ENCODE measurements around the gene NAGLU.
"Not testable (repeated sequence)": the region's sequence is repeated elsewhere in the genome, so short reads cannot be mapped to it uniquely, and the experiment has no call there.

NAGLU gene

DNA sequence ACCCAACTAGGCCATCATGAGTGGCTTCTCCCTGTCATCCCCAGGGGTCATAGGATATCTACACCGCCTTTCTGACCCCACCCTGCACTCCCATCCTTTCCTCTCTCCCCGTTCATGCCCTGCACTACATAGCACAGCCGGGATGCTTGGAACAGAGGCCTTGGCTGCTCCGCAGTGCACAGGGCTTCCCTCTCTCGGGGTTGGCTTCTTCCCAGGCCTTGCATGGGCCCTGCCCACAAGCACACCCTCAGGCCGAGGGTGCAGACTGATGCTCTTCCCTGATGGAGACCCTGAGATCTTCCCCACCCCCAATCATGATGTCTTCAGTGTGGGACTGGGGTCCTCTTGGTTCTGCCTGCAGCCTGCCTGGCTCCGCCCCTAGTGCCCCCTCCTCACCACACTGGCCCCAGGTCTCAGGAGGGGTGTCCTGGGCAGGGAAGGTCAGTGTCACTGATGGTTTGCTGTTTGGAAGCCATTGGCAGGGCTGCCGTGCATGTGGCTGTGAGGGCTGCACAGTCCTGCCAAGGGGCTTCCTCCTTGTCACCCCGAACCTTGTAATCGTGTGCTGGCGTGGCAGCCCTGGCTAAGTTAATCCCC, 14.3 kb upstream of the NAGLU start:
- DNase-seq, result no peak

DNA sequence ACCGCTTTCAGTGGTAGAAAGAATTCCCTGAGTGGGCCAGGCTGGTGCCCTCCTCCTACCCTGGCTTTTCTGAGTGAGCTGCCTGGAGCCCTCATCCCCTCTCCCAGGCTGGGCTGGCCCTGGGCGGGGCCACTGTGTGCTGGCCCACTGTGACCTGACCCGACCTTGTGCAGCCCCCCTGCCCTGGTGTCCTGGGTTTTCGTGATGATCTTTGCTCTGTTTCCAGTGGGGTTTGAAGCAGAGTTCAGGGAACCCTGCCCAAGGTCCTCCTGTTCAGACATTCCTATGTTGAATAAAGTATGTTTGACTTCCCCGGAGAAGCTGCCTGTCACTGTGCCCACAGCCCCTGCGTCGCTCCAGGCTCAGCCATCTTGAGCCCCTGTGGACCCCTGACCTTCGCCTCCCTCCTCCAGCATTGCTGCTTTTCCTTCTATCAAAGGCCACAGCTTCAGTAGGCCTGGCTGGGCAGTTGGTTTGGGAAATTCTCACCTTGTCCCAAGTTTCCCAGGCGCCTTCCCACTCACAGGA, 13.7 kb upstream of the NAGLU start:
- DNase-seq, result no peak

DNA sequence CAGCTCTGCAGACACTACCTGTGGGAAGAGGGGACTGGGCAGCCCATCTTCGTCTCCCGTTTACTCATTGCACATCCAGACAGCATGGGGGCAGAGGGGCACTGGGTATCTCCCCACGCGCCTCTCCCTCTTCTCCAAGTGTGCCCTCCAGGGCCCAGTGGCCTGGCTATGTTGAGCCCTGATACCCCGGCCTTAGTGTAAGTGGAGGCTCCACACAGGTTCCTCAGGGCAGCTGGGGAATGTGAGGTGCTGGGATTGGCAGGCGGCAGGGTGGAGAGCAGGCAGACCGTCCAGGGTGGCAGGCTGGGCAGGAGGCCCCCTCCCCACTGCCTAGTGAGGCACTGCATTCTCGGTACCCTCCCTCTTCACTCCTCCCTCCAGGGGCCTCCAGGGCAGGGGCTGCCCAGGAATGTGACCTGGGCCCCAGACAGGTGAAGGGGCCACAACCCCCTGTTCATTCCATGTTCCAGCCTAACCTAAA, 13.2 kb upstream of the NAGLU start:
- no peak for DNase-seq

DNA sequence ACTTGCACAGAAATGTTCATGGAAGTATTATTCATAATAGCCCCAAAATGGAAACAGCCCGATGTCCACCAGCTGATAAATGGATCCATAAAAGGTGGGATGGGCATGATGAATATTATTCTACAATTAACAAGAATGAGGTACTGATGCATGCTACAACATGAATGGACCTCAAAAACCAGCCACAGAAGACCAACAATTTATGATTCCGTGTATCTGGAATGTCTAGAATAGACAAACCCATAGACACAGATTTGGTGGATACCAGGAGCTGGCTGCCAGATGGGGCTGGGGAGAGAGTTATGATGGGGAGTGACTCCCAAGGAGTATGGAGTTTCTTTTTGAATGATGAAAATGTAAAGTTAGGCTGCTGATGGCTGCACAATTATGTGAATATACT, 10.8 kb upstream of the NAGLU start:
- DNase-seq, result no peak

DNA sequence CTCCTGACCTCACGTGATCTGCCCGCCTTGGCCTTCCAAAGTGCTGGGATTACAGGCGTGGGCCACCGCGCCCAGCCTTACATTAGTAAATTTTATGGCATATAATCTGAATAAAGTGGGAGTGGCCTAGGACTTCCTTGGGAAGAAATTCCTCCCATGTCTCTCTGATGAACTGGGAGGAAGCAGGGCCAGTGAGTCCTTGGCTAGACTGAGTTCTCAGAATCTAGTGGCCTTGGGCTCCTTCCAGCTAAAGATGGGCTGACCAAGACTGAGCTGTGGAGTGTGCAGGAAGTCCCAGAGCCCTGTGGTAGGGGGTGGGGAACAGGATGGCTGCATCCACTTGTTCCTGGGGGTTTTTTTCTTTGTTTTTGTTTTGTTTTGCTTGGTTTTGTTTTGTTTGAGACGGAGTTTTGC, 10.0 kb upstream of the NAGLU start:
- DNase-seq, result no peak

DNA sequence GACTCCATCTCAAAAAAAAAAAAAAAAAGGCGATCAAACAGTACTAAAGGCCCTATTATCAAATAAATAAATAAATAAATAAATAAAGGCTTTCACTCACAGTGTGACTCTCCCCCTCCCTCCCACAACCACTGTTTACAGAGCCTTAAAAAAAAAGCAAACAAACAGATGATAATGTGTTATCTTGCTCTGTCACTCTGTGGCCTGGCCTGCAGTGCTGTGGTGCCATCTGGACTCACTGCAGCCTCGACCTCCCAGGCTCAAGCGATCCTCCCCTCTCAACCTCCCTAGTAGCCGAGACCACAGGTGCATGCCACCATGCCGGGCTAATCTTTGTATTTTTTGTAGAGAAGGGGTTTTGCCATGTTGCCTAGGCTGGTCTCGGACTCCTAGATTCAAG, 8.1 kb upstream of the NAGLU start:
- no peak for DNase-seq

DNA sequence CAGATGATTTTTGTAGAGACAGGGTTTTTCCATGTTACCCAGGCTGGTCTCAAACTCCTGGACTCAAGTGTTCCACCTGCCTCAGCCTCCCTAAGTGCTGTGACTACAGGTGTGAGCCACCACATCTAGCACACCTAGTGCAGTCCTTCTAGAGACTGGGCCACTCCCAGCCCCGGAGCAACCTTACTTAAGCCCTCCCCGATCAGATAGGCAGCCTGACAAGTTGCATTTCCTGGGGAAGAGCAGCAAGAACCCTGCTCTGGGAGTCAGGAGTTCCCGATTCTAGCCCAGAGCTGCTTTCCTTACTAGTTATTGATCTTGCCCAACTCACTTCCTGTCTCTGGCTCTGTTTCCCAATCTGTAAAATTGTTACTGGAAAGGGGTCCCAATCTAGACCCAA, 7.0 kb upstream of the NAGLU start:
- no peak for DNase-seq

DNA sequence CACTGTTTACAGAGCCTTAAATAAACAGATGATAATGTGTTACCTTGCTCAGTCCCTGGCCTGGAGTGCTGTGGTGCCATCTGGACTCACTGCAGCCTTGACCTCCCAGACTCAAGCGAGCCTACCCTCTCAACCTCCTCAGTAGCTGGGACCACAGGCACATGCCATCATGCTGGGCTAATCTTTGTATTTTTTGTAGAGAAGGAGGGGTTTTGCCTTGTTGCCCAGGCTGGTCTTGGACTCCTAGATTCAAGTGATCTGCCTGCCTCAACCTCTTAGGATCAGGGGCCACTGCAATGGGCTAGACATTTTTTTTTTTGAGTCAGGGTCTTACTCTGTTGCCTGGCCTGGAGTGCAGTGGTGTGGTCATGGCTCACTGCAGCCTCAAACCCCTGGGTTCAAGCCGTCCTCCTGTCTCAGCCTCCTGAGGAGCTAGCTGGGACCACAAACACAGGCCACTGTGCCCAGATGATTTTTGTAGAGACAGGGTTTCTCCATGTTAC, 5.0 kb upstream of the NAGLU start:
- DNase-seq, result no peak

DNA sequence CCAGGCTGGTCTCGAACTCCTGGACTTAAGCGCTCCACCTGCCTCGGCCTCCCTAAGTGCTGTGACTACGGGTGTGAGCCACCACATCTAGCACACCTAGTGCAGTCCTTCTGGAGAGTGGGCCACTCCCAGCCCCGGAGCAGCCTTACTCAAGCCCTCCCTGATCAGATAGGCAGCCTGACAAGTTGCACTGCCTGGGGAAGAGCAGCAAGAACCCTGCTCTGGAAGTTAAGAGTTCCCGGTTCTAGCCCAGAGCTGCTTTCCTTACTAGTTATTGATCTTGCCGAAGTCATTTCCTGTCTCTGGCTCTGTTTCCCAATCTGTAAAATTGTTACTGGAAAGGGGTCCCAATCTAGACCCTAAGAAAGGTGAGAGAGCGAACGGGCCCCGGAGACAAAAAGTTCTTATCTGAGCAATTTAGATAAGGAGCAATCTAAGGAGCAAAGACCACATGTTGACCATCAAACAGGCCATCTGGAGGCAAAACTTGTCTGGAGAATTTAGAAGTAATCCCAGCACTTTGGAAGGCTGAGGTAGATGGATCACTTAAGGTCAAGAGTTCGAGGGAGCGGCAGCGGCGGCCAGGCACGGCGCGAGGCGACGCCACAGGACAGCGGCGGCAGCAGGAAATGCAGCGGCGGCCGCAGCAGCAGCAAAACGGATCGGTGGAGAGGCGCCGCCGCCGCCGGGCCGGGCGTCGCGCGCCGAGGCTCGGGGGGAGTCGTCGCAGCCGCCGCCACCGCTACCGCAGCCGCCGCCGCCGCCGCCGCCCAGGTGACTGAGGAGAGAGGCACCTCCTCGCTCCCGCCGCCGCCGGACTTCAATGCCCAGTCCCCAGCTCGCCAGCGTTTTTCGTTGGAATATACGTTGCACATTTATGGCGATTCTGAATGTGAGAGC, 4.3 kb upstream of the NAGLU start:
- DNase-seq, result no peak

DNA sequence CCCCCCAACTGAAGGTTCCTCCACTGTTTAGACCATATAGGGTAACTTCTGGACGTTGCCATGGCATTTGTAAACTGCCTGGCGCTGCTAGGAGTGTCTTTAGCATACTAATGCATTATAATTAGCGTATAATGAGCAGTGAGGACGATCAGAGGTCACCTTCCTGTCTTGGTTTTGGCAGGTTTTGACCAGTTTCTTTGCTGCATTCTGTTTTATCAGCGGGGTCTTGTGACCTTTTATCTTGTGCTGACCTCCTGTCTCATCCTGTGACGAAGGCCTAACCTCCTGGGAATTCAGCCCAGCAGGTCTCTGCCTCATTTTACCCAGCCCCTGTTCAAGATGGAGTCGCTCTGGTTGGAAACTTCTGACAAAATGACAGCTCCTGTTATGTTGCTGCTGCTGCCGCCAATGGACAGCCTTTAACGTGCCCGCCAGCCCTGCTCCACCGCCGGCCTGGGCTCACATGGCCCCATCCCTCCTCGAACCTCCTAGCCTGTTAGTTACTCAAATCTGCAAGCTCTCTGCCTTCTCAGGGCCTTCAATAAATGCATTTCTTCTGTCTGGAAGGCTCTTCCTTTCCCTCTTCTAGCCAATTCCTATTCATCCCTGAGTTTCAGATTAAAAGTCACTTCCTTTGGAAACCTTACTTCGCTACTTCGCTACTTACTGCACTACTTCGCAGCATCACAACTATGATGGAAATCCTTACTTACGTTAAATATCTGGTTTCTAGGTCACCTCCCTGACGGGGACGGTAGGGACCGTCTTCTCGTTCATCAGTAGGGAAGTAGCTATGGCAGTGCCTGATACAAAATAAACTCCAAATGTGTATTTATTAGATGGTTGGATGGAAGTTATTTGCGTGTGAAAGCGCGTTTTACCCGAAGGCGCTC, 640 bp upstream of the NAGLU start:
- no peak for DNase-seq

DNA sequence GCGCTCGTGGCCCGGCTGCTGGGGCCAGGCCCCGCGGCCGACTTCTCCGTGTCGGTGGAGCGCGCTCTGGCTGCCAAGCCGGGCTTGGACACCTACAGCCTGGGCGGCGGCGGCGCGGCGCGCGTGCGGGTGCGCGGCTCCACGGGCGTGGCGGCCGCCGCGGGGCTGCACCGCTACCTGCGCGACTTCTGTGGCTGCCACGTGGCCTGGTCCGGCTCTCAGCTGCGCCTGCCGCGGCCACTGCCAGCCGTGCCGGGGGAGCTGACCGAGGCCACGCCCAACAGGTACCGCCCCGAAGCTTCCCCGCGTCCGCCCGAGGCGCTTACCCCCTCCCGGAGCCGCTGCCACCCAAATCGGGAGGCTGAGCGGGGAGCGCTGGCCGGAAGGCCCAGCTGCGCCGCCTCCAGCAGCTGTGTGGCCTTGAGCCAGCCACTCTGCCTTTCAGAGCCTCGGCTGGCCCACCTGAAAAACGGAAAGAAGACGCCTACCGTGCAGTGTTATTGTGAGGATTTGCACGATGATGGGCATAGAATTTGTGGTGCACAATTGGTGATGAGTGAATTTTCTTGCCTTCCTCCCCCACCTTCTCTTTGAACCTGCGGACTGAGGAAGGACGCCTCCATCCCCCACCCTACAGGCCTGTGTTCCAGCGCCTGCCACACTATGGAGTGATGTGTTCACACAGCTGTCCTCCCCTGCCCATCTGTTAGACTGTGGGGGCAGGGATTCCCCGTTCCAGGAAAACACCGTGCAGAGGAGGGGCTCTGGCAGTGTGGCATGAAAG, 523 bp downstream of the NAGLU start:
- DNase-seq, result peak; percentile 66

DNA sequence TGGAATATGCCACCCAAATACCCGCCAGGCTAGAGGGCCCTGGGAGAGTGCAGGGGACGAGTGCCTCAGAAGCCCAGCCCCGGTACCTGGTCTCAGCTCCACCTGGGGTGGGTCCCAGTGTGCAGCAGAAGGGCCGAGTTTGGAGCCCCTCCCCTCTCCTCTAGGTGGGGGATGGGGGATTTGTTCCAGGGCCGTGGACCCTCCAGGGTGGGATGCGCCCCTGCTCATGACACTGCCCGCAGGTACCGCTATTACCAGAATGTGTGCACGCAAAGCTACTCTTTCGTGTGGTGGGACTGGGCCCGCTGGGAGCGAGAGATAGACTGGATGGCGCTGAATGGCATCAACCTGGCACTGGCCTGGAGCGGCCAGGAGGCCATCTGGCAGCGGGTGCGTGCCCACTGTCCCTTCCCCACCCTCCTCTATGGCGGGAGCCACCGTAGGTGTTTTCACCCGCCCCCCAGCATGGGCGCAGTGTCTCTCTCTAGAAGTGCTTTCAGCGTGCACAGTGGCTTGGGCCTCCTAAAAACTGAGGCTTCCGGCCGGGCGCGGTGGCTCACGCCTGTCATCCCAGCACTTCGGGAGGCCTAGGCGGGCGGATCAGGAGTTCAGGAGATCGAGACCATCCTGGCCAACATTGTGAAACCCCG, 1.2 kb downstream of the NAGLU start:
- no peak for DNase-seq

DNA sequence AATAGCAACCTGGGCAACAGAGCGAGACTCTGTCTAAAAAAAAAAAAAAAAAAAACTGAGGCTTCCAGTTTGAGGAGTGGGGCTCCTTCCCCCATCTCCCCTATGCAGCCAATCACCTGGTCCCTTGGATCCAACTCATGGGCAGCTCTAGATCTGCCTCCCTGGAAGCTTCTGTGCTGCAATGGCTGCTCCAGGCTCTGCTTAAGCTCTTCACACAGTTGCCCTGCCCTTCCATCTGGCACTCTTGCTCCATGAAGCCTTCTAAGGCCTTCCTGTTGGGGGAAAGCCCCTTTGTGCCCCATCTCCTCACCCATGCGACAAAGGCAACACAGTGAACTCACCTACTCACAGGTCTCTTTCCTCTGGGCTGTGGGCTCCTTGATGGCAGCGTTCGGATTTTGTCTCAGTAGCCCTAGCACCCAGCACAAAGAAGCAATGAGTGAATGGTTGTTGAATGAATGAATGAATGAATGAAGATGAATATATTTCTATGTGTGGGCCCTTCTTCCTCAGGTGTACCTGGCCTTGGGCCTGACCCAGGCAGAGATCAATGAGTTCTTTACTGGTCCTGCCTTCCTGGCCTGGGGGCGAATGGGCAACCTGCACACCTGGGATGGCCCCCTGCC, 1.9 kb downstream of the NAGLU start:
- no peak for DNase-seq

DNA sequence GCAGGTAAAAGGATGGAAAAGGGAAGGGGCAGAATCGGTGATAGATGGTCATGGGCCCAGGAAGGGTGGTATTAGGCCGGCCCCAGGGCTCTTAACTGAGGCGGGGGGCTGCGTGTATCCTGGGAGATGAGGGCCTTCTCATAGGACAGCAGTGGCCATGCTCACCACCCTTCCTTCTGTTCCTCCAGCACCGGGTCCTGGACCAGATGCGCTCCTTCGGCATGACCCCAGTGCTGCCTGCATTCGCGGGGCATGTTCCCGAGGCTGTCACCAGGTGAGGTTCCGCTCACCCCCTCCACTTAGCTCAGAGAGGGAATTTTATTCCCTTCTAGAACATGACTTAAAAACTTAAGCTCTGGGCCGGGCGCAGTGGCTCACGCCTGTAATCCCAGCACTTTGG, 2.4 kb downstream of the NAGLU start:
- DNase-seq, result no peak

DNA sequence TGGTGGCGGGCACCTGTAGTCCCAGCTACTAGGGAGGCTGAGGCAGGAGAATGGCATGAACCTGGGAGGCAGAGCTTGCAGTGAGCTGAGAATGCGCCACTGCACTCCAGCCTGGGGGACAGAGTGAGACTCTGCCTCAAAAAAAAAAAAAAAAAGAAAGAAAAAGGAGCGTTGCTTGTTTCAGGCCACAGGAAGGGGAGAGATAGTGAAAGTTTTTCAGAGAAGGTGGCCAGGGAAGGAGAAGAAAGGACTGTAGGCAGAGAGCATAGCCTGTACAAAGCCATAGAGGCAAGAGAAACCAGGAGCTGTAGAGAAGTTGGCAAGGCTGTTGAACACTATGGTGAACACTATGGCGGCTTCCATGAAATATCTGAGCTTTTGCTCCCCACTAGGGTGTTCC, 4.5 kb downstream of the NAGLU start:
- not testable (repeated sequence) for DNase-seq

DNA sequence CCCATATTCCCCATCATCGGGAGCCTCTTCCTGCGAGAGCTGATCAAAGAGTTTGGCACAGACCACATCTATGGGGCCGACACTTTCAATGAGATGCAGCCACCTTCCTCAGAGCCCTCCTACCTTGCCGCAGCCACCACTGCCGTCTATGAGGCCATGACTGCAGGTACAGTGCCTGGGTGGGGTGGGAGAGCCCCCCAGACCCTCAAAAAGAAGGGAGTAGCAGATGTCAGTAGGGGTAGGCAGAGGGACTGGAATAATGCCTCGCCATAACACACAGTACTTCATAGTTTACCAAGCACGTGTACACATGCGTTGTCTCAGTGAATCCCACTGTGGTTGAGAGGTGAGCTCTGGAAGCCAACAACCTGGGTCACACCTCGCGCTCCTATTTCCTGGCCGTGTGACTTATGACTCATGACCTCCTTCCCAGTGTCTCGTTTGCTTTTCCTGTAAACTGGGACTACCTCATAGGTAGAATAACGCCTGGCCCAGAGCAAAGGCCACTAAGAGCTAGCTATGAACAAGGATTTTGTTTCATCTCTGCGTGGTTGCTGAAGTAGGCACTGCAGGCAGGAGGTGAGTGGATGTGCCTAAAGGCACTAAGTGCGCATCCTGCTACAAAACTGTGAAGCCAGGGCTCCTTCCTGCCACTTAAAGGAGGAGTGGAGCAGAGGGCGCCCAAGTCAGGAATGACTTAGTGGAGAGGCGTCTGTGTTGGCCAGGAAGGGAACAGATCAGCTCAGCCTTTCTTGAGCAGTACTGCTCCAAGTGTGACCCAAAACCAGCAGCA, 5.2 kb downstream of the NAGLU start:
- DNase-seq, result no peak

DNA sequence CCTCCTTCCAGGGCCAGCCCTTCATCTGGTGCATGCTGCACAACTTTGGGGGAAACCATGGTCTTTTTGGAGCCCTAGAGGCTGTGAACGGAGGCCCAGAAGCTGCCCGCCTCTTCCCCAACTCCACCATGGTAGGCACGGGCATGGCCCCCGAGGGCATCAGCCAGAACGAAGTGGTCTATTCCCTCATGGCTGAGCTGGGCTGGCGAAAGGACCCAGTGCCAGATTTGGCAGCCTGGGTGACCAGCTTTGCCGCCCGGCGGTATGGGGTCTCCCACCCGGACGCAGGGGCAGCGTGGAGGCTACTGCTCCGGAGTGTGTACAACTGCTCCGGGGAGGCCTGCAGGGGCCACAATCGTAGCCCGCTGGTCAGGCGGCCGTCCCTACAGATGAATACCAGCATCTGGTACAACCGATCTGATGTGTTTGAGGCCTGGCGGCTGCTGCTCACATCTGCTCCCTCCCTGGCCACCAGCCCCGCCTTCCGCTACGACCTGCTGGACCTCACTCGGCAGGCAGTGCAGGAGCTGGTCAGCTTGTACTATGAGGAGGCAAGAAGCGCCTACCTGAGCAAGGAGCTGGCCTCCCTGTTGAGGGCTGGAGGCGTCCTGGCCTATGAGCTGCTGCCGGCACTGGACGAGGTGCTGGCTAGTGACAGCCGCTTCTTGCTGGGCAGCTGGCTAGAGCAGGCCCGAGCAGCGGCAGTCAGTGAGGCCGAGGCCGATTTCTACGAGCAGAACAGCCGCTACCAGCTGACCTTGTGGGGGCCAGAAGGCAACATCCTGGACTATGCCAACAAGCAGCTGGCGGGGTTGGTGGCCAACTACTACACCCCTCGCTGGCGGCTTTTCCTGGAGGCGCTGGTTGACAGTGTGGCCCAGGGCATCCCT, 7.4 kb downstream of the NAGLU start:
- no peak for DNase-seq

DNA sequence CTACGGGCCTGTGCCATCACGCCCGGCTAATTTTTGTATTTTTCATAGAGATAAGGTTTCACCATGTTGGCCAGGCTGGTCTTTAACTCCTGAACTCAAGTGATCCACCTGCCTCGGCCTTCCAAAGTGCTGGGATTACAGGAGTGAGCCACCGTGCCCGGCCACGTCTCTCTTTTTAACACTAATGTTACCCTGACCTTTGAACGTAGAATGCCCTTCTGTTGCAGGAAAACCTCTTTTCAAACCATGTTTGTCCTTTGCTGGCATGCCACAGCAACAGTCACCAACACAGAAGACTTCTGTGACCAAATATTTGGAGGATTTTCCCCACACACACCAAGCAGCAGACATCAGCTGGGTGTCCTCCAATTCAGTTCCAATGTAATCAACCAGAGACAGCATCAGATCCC, 8.8 kb downstream of the NAGLU start:
- DNase-seq, result no peak
